Breast epithelium (tissue), 3 donors: ENCODE measurements around the gene MBD3L5.

Source experiments
- CTCF ChIP-seq, 3 donors: fragments of 450-650 bp; IDR thresholded peaks; one replicate each; pipeline ENCODE4 v1.5.1; 2016 to 2017; ENCODE audit warnings: antibody characterized with exemption in 3 of 3, mild to moderate bottlenecking in 3 of 3, moderate library complexity in 3 of 3
- POLR2A ChIP-seq: fragments of 450-650 bp; IDR thresholded peaks from one replicate; pipeline ENCODE4 v1.6.1; 2016; ENCODE audit warnings: antibody characterized with exemption, mild to moderate bottlenecking, moderate library complexity

- TF ChIP-seq CTCF (IDR thresholded peaks at IDR 0.05) (no peak), POLR2A (no peak)
Measured at GRCh38 chr19:7072541-7072940, 42.2 kb downstream of the MBD3L5 start.
